ENCODE measurements around the gene SART3. TPM values are rescaled to one million over a fixed set of nuclear protein-coding genes. Genes with fewer than 3 reads are reported as not detected.
A peak's percentile ranks its signal among the peaks of the same experiment; 100 is the strongest.

The SART3 gene
- total and polyA plus RNA-seq, 2 of the 13 experiments (the other 11 are each of a cell fraction or from before 2014, with no cell fraction given), result 16.1 to 69.9 TPM

DNA sequence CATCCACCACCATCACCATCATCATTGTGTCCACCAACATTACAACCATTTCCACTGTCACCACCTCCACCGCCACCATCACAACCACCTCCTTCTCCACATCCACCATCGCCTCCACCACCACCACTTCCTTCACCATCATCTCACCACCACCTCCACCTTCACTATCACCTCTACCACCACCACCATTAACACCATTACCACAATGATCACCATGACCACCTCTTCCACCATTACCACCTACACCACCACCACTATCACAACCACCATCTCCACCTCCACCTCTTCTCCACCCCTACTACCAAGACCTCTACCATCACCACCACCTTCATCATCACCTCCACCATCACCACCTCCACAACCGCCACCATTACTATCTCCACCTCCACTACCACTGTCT lies 17.8 kb upstream of the SART3 start (continued):
- TF ChIP-seq, protein P1, sequence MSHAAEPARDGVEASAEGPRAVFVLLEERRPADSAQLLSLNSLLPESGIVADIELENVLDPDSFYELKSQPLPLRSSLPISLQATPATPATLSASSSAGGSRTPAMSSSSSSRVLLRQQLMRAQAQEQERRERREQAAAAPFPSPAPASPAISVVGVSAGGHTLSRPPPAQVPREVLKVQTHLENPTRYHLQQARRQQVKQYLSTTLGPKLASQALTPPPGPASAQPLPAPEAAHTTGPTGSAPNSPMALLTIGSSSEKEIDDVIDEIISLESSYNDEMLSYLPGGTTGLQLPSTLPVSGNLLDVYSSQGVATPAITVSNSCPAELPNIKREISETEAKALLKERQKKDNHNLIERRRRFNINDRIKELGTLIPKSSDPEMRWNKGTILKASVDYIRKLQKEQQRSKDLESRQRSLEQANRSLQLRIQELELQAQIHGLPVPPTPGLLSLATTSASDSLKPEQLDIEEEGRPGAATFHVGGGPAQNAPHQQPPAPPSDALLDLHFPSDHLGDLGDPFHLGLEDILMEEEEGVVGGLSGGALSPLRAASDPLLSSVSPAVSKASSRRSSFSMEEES (CRISPR knock-in tag; IDR thresholded peaks at IDR 0.05), result no peak
- TF ChIP-seq CAMTA2 (CRISPR knock-in tag; IDR thresholded peaks at IDR 0.05; ENCODE audit: borderline replicate concordance) (no peak), FOXA3 (CRISPR knock-in tag; IDR thresholded peaks at IDR 0.05) (no peak)

DNA sequence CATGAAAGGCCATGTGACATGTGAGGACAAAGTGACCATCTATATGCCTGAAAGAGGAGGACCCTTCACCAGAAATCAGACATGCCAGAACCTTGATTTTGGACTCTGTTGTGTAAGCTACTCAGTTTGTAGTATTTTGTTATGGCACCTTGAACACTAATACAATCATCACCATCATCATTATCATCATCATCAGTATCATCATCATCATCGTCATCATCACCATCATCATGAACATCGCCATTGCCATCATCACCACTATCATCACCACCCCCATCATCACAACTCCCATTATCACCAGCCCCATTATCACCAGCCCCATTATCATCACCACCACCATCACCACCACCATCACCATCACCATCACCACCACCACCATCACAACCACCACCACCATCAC lies 17.3 kb upstream of the SART3 start:
- peak; percentile 93 for TF ChIP-seq CREB1 (IDR thresholded peaks at IDR 0.05)
- no peak for TF ChIP-seq CREB1 (CRISPR knock-in tag; IDR thresholded peaks at IDR 0.05)
- TF ChIP-seq RBM22 (optimal IDR thresholded peaks at IDR 0.05; ENCODE audit: low read length), result no peak
- no TSS peak for BruUV-seq (replicated peaks)
- ATAC-seq, result no peak
- H3K4me3 ChIP-seq (replicated peaks in 1 of 3; ENCODE audit: insufficient read depth in 1 of 3, low read depth in 2 of 3, low read length in 3 of 3), result no peak overlapping the region
- intact Hi-C loops (cut with micrococcal nuclease; ENCODE audit: unreplicated experiment) (no loop called here), in situ Hi-C loops (cut with HindIII; ENCODE audit: extremely low pct_ligation_motif_present, low pct_unique_long_range_greater_than_20kb) (no loop called here)
- H3K9ac ChIP-seq (ENCODE audit: insufficient read depth, low read depth, low read length), result no peak overlapping the region
- H3K79me2 ChIP-seq (ENCODE audit: insufficient read depth, low read length), result no peaks in the 10 kb centered on the region
- H3K9me3 ChIP-seq (ENCODE audit: low read length), result no peaks in the 10 kb centered on the region
- no peak for DNase-seq (ENCODE audit: low spot score)
- WGBS (ENCODE audit: low lambda C conversion rate), result 27% methylated on average over 2 of the region's 2 CpGs
- no peak for FAIRE-seq
- H3K27me3 ChIP-seq (ENCODE audit: control insufficient read depth in 1 of 2, insufficient read depth in 2 of 2, low read length in 2 of 2), result peaks cover 2 to 7% of the 10 kb centered on the region in 2 experiments; a peak in 2 of 5 replicates
- ChIA-PET CTCF (ENCODE audit: low intra/inter-chr PET ratio, low total read pairs) (no interaction called here), POLR2A (no interaction called here)
- no peak overlapping the region for H3K4me2 ChIP-seq (ENCODE audit: low read depth, low read length)
- no peaks in the 10 kb centered on the region for H3K4me1 ChIP-seq (ENCODE audit: insufficient read depth, low read length)
- no peak overlapping the region for H2AFZ ChIP-seq (ENCODE audit: low read length)
- H3K27ac ChIP-seq (ENCODE audit: extremely low read length, insufficient read depth, low read length), result no peak overlapping the region
- H3K36me3 ChIP-seq (replicated peaks in 1 of 2; ENCODE audit: control insufficient read depth in 1 of 2, insufficient read depth in 2 of 2, low read length in 2 of 2), result no peaks in the 10 kb centered on the region
- H4K20me1 ChIP-seq (ENCODE audit: insufficient read depth, low read length), result no peaks in the 10 kb centered on the region

DNA sequence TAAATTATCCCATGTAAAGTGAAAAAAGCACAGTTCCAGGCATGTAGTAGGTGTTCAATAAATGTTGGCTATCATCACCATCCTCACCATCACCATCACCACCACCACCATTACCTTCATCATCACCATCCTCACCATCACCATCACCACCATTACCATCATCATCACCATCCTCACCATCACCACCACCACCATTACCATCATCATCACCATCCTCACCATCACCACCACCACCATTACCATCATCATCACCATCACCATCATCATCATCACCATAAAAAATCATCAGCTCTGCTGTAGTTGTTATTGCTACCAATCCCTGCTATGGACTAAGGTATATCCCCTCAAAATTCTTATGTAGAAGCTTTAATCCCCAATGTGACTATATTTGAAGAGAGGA lies 16.5 kb upstream of the SART3 start:
- H4K20me1 ChIP-seq (ENCODE audit: insufficient read depth, low read length), result no peaks in the 10 kb centered on the region
- no peaks in the 10 kb centered on the region for H3K9me3 ChIP-seq (ENCODE audit: low read length)
- H3K79me2 ChIP-seq (ENCODE audit: insufficient read depth, low read length), result no peaks in the 10 kb centered on the region
- no peak overlapping the region for H3K4me2 ChIP-seq (ENCODE audit: low read depth, low read length)
- H3K36me3 ChIP-seq (replicated peaks in 1 of 2; ENCODE audit: control insufficient read depth in 1 of 2, insufficient read depth in 2 of 2, low read length in 2 of 2), result no peaks in the 10 kb centered on the region
- intact Hi-C loops (cut with micrococcal nuclease; ENCODE audit: unreplicated experiment), result no loop called here
- no peak for DNase-seq (ENCODE audit: low spot score)
- ChIA-PET CTCF (ENCODE audit: low intra/inter-chr PET ratio, low total read pairs) (no interaction called here), POLR2A (no interaction called here)
- BruUV-seq (replicated peaks), result no TSS peak
- in situ Hi-C loops (cut with HindIII; ENCODE audit: extremely low pct_ligation_motif_present, low pct_unique_long_range_greater_than_20kb), result no loop called here
- peaks cover 2 to 3% of the 10 kb centered on the region in 2 experiments; a peak in 1 of 5 replicates for H3K27me3 ChIP-seq (ENCODE audit: control insufficient read depth in 1 of 2, insufficient read depth in 2 of 2, low read length in 2 of 2)
- no peak overlapping the region for H2AFZ ChIP-seq (ENCODE audit: low read length)
- ATAC-seq, result no peak
- H3K4me1 ChIP-seq (ENCODE audit: insufficient read depth, low read length), result no peaks in the 10 kb centered on the region
- no peak overlapping the region for H3K9ac ChIP-seq (ENCODE audit: insufficient read depth, low read depth, low read length)
- TF ChIP-seq AHR (CRISPR knock-in tag; IDR thresholded peaks at IDR 0.05), result no peak
- no peak for TF ChIP-seq POLR2G (IDR thresholded peaks at IDR 0.05; ENCODE audit: low read depth, low read length)
- TF ChIP-seq ZNF253 (CRISPR knock-in tag; IDR thresholded peaks at IDR 0.05; ENCODE audit: borderline replicate concordance), result no peak
- TF ChIP-seq CREB1 (IDR thresholded peaks at IDR 0.05), result peak; percentile 84
- TF ChIP-seq CREB1 (CRISPR knock-in tag; IDR thresholded peaks at IDR 0.05), result no peak
- TF ChIP-seq ZNF7 (CRISPR knock-in tag; IDR thresholded peaks at IDR 0.05), result no peak
- TF ChIP-seq, protein P2, sequence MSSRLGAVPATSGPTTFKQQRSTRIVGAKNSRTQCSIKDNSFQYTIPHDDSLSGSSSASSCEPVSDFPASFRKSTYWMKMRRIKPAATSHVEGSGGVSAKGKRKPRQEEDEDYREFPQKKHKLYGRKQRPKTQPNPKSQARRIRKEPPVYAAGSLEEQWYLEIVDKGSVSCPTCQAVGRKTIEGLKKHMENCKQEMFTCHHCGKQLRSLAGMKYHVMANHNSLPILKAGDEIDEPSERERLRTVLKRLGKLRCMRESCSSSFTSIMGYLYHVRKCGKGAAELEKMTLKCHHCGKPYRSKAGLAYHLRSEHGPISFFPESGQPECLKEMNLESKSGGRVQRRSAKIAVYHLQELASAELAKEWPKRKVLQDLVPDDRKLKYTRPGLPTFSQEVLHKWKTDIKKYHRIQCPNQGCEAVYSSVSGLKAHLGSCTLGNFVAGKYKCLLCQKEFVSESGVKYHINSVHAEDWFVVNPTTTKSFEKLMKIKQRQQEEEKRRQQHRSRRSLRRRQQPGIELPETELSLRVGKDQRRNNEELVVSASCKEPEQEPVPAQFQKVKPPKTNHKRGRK (CRISPR knock-in tag; IDR thresholded peaks at IDR 0.05), result no peak
- H3K4me3 ChIP-seq (replicated peaks in 1 of 3; ENCODE audit: insufficient read depth in 1 of 3, low read depth in 2 of 3, low read length in 3 of 3), result no peak overlapping the region
- no peak for FAIRE-seq
- H3K27ac ChIP-seq (ENCODE audit: extremely low read length, insufficient read depth, low read length), result no peak overlapping the region

Measured in HepG2 (cell line).